Keratinocyte (primary cell): Measurements from ENCODE around the gene SLC38A1.

Experiments
- CTCF ChIP-seq, 3 experiments: IDR thresholded peaks in 1 of 3; conservative IDR thresholded peaks in 1 of 3; optimal IDR thresholded peaks in 1 of 3; 2 replicates in 2 of 3; 3 replicates in 1 of 3; pipeline versions ENCODE3 to v1.5.1; 2011; ENCODE audit warnings: low read length in 3 of 3, mild to moderate bottlenecking in 3 of 3, moderate library complexity in 2 of 3, control low read depth in 1 of 3, inconsistent platforms in 1 of 3; ENCODE audit not compliant: insufficient read depth in 2 of 3; ENCODE audit errors: extremely low read depth in 1 of 3
- EZH2 ChIP-seq: IDR thresholded peaks from one replicate; pipeline ENCODE4 v1.6.1; 2012; ENCODE audit warnings: inconsistent platforms, mild to moderate bottlenecking, low read length, moderate library complexity

GRCh38 chr12:46230306-46230705 lies 38.5 kb downstream of the SLC38A1 start:
- TF ChIP-seq CTCF (optimal IDR thresholded peaks at IDR 0.05 in 1 of 3, IDR thresholded peaks at IDR 0.05 in 1 of 3, conservative IDR thresholded peaks at IDR 0.05 in 1 of 3; ENCODE audit: extremely low read depth in 1 of 3, insufficient read depth in 2 of 3, low read length in 3 of 3) (no peak), EZH2 (no peak)
